GM18498 (cell line): ENCODE results near the gene TRAPPC12.
"Not testable (repeated sequence)": the region's sequence is repeated elsewhere in the genome, so short reads cannot be mapped to it uniquely, and the experiment has no call there.

Source experiments
- ATAC-seq: cut with Tn5 transposase; IDR thresholded peaks from one replicate; pipeline ENCODE4 v1.9.1; 2021; ENCODE audit warnings: mild to moderate bottlenecking, moderate library complexity; ENCODE audit not compliant: unreplicated experiment

TRAPPC12 gene

DNA sequence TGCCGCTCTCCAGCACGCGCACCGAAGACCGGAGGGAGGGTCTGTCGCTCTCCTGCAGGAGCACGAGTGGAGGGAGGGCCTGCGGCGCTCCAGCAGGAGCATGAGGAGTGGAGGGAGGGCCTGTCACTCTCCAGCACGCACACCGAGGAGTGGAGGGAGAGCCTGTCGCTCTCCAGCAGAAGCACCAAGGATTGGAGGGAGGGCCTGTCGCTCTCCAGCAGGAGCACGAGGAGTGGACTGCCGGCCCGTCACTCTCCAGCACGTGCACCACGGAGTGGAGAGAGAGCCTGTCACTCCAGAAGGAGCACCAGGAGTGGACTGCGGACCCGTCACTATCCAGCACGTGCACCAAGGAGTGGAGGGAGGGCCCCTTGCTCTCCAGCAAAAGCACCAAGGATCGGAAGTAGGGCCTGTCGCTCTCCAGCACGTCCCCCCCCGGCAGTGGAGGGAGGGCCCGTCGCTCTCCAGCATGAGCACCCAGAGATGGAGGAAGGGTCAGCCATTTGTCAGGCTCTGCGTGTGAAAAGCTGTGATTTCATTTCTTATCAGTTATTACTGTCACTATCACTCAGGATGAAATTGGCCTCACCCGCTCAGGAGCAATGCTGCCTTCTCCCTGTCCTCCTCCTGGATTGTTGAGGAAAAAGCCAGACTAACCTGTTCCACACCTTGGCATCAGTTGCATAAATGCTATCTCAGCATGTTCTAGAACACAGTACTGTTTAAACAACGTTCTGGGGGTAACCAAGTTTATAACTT, 103.9 kb downstream of the TRAPPC12 start:
- no peak for ATAC-seq

DNA sequence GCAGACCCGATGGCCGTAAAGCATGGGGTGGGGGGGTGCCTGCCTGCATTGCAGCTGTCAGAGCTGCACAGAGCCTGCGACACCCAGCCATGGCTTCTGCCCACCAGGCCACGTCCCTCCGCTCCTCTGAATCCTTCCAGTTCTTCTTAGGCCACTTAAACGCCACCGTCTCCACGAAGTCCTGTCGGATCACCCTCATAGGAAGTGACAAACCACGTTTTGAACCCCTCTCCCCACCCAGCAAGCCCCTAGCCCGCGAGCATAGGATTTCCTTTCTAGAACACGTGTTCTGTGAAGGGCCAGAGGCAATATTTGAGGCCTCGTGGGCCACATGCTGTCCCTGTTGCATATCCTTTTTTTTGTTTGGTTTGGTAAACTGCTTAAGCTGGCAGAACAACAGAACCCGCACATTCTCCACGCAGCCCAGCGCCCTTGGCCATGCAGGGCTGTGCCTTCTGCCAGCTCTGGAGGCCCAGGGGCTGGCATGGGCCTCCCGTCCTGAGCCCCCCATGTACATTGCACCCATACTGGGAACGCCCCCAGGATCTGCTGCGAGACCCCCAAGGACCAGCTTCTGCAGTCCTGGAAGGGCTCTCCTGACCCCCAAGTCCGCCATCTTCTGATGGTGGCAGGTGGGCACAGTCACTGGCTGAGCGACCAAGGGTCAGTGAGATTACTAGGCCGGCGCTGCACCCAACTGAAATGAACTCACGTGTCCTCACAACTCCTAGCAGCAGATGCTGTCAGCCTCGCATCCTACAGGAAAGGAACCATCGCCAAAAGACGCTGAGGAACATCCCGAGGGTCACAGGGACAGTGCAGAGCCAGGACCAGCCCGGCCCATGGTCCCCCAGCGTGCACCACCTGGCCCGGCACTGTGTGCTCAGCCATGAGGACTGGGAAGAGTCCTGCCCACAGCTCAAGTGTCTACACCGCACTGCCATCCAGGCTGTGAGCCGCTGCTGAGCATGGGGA, 104.8 kb downstream of the TRAPPC12 start:
- no peak for ATAC-seq

DNA sequence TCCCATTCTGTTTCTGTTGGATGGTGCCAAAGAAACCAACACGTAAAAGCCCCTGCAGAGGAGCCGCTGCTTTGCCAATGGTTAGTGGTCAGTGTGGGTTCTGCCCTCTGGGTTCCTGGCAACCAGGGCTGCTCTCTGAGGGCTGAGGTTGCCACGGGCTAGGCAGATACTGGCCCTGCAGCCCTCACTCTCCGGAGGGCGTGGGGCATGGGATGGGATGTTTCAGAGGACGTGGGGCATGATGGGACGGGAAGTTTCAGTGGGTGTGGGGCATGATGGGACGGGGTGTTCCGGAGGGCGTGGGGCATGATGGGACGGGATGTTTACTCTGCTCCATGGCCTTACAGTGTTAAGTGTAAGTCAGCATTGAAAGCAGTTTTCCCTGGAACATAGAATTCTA, 105.7 kb downstream of the TRAPPC12 start:
- ATAC-seq, result no peak

DNA sequence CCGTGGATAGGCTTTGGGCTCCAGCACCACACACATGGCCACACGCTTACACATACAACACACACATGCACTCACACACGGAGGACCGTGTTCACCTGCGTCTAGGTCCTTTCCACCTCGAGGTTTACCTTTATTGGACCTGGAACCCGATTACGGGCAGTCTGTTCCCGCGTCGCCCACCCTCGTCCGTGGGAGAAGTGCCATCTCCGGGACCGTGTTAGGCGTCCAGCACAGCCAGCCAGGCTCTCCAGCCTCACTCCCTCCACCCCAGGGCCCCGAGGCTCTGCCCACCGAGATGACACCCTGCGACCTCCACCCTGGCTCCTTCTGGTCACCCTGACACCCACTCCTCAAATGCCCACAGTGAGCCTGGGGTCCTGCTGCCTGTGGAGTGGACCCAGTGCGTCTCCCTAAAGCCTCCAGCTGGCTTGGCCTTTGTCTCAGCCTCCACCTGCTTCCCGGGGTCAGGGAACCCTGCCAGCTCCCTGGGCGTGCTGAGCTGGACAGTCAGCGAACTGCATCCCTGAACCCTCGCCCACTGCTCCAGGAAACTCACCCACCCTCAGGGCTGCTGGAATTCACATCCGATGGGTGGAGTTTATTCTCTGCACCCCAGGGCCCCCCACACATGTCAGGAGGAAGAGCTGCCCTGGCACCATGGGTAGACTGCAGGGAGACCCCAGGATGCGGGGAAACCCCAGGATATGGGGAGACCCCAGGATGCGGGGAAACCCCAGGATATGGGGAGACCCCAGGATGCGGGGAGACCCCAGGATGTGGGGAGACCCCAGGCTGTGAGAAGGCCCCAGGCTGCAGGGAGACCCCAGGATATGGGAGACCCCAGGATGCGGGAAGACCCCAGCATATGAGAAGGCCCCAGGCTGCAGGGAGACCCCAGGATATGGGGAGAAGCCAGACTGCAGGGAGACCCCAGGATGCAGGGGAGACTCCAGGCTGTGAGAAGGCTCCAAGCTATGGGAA, 106.8 kb downstream of the TRAPPC12 start:
- no peak for ATAC-seq

DNA sequence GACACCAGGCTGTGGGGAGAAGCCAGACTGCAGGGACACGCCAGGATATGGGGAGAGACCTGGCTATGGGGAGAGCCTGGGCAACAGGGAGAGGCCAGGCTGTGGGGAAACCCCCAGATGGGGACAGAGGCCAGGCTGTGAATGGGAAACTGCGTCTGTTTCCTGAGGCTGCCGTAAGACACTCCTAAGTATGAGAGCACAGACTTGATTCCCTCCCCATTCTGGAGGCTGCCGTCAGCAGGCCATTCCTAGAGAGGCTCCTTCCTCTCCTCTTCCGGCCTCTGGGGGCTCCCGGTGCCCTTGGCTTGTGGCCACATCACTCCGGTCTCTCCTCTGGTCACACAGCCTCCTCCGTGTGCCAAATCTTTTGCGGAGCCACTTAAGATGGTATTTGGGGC, 107.5 kb downstream of the TRAPPC12 start:
- ATAC-seq, result no peak

DNA sequence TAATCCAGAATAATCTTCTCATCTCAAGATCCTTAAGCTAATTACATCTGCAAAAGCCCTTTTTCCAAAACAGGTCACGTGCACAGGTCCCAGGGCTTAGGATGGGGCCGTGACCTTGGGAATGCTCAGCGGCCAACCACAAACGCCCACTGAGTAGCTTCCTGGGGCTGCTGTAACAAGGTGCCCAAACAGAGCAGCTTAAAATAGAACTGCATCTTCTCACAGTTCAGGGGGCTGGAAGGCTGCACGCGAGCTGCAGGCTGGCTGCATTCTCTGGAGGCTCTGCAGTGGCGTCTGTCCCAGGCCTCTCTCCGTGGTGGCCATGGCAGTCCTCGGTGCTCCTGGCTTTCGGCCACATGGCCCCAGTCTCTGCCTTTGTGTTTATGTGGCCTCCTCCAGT, 107.9 kb downstream of the TRAPPC12 start:
- no peak for ATAC-seq

DNA sequence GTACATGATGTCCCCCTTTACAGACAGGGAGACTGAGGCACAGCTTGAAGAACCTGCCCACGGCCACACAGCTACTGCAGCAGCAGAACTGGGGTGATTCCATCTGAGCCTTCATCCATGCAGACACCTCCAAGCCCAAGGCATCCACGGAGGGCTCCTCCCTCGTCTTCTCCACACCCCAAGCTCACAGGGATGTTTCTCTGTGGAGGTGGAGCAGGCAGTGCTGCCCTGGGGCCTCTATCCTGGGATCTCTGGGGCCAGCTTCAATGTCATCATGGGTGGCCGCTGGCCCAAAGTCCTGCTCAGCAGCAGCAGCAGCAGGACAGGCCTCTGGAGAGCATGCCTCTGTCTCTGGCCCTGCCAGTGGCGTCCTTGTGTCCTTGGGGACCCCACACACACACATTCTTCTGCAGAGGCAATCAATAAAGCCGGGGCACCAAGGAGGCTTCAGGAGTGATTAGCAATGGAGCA, 108.6 kb downstream of the TRAPPC12 start:
- no peak for ATAC-seq

DNA sequence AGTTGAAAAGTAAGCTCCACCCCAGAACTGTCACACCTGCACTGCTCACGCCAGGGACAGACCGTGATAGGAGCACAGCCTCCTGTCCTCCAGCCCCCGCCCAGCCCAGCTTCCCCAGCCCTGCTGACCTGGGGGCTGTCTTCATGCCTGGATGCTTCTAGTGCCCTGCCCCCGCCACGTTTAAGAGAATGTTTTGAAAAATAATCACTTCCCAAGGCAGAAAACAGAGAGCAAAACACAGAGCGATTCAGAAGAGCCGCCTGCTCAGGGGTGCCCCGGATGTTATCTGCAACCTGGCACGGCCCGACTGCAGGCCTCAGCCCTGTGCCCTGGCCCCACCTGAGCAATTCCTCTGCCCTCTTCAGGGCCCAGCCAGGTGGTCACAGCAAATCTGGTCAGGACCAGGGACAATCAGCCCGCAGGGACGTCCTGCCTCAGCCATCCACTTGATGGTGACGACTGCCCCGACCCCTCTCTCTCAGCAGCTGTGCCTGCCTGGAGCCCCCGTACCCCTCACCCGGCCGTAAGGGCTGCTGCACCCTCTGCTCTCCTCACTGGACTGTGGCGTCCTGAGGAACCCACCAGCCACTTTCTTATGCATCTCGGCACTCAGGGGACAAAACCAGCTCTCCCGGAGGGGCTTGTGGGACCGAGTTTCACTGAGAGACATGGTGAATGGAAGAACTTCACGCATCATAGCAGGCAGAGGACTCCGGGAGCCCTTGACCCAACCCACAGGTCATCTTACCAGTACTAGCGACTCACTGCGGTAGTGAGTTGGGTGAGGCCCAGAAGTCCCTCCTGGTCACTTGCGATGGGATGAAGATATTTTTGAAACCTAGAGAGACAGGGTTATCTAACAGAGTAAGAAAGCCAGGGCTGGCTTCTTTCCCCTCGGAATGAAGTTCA, 109.6 kb downstream of the TRAPPC12 start:
- ATAC-seq, result no peak

DNA sequence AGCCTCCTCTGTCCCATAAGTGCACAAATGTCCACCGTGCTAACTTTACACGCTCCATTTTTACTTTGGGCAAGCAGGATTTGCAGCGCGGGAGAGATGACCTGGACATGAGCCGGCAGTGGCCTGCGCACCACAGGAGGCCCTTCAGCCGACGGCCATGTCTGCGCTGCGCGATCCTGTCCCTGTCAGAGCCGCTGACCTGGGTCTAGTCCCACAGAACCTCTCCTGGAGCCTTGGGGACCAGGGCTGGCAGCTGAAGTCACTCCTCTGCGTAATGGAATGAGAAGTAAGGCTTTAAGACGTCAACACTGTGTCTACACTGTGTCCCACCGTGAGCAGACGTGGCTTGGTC, 110.2 kb downstream of the TRAPPC12 start:
- ATAC-seq, result no peak

DNA sequence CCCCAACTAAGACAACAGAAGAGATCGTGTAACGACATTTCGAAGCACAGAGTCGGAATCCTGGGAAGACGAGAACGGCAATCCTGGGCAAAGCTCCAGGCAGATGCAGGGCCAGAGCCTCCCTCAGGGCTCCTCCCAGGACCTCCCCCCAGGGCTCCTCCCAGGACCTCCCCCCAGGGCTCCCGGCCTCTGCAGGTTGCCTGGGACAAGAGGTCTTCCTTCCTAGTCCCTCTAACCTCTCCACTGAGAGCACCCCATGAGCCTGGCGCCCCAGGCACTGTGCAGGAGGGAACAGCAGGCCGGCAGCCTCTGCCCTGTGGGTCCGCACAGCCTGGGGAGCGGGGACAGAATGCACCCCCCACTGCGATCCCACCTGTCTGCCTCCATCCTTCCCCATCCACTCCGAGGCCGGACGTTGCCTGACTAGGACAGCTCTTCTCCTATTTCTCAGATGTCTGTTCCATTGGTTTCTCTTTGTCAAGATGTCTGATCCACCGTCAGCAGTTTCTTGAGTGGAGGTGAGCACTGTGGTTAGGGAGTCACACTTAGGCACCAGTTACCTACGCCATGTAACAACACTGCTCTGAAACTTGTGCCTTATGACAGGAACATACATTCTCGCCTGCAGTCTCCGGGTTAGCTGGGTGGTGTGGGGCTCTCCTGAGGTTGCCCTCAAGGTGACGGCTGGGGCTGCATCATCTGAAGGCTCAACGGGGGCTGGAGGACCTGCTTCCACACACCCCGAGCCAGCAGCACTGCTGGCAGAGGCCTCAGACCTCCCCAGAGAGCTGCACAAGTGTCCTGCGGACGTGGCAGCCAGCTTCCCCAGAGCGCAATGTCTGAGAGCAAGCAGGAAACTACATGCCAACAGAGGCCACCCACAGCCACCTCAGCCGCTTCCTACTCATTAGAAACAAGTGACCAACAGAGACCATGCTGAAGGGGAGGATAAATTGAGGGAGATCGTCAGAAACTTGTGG, 111.0 kb downstream of the TRAPPC12 start:
- no peak for ATAC-seq

DNA sequence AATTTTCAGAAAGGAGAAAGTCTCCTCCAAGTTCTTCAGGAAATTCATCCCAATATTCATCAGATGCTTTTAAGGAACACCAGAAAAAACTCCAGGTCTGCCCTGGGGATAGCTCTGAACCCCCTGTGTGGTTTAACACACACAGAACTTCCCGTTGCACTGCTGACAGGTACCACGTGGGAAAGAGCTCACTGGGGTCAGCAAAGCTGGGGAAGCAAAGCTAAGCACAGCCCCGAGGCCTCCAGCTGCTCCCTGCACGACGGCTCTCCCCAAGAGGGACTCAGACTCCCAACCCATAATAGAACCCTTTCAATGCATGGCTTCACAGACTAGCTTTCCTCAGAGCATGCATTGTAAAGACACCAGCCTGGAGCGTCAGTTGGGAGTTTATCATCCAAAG, 111.8 kb downstream of the TRAPPC12 start:
- no peak for ATAC-seq

DNA sequence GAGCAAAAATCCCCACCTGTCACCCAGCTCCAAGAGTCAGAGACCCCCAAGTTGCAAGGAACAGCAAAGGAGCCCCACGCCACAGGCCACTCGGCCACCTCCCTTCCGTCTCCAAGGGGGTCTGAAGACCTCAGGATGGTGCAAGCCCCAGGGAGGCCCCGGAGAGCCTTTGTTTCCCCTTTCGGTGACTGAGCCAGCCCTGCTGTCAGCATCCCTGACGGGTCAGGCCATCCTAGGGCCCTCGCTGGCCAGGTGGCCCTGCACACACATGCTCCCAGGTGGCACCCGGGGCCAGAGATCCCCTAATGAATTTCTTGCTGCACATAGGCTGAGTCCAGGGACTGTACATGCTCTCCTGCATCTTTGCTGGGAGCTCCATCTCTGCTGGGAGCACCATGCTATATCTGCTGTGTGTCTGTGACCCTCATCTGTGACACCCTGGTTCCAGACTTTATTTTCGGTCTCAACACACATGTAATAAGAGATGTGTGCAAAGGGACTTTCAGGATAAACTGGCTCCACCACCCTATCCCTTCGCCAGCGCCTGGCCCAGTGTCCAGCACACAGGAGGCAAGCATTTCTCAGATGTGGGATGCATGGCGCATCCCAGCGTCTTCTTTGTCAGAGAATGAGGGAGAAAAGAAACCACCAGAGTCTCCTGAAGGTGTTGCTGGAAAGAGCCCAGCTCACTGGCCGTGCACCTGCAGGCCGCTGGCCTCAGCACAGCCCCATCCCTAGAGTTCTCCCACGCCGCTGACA, 112.4 kb downstream of the TRAPPC12 start:
- no peak for ATAC-seq

DNA sequence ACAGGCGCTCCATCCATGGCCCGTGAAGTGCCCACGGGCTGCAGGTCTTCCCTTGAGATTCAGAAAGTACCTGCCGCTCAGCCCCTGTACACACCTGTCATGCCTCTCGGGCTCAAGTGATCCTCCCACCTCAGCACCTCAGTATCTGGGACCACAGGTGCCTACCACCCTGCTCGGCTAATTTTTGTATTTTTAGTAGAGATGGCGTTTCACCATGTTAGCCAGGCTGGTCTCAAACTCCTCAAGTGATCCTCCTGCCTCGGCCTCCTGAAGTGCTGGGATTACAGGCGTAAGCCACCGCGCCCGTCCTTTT, 112.9 kb downstream of the TRAPPC12 start:
- not testable (repeated sequence) for ATAC-seq

DNA sequence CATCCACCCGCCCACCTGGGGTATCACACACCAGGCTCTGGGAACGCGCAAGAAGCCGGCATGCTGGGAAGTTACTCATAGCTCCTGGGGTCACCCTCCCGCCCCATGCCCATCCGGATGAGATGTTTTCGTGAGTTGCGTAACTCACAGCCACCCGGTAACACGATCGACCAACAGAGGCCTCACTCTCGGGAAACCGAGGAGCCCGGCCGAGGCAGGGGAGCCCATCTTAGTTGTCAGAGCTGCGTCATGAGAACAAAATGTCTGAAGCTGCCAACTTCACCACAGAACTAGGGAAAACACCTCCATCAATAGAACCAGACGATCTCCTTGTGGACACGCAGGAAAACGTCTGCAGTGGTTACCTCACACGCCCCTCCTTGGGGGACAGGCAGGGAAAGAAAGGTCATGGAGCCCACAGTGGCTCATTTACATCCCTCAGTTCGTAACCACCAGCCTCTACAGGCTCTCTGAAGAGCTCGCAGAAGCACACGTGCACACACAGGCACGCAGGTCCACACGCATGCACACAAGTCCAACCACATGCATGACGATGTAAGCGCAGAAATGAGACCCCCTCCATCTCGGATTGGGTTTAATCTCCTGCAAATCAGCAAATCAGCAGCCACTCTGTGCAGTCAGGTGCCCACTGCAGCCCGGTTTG, 113.6 kb downstream of the TRAPPC12 start:
- no peak for ATAC-seq

DNA sequence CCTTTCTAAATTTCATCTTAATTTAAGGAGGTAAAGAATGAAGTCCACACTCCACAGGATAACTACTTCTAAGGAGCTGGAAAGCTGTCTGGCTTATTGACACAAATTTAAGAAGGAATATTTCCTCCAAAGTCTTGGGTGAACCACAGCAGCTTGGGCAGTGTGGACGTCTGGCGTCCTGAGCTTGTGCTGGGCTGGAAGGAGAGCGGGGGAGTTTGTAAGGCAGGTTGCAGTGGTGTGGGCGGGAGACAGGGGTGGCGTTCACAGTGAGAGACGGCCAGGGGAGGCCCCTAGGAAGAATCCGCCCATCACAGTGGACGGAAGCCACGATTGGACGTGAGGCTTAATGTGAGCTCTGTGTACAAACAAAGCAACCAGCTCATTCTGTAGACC, 114.1 kb downstream of the TRAPPC12 start:
- no peak for ATAC-seq

DNA sequence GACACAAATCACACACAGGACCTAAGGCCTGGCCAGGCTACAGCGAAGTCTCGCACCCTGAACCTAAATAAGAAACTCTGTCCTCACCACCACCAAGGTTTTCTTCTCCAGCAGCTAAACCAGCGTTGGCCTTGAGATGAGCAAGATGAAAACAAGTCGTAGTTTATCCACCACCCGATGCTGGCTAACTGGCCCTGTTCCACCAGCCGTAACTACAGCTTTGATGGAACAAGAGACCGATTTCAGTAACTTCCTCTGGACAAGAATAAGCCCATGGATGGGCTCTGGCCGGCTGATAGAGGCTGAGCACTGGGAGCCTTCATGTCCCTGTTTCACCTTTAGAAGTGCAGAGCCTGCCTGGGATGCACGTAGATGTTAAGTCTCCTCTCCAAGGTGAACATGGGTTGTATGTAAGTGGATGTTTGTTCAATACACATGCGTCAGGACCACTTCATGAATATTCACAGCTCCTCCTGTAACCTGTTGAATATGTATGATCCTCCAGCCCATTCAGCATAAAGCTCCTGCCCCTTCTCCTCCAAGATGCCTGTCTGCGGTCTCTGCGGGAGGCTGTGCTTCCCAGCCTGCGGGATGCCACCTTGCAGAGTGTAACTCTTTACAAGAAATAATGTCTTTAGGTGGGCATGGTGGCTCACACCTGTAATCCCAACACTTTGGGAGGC, 115.6 kb downstream of the TRAPPC12 start:
- ATAC-seq, result no peak

DNA sequence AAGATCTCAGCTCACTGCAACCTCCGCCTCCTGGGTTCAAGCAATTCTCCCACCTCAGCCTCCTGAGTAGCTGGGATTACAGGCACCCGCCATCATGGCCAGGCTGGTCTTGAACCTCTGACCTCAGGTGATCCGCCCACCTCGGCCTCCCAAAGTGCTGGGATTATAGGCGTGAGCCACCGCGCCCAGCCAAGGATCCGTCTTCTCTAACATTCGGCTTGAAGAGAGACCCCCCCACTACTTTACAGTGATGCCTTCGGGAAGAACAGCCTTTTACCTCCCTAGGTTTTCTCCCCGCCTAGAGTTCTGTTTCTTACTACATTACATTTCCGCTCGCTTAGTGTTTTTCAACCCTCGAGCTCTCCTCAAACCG, 117.2 kb downstream of the TRAPPC12 start:
- not testable (repeated sequence) for ATAC-seq
